ELF-1 (cell line): ENCODE results near the gene TARDBP.
"Not testable (repeated sequence)": the region's sequence is repeated elsewhere in the genome, so short reads cannot be mapped to it uniquely, and the experiment has no call there.

Source experiments
- DNase-seq: peaks from one replicate; pipeline ENCODE4 v3.0.0-alpha.2; 2016; ENCODE audit warnings: low read depth, low spot score

The TARDBP gene

GRCh38 chr1:11042995-11043874, 30.8 kb downstream of the TARDBP start:
- no peak for DNase-seq

DNA sequence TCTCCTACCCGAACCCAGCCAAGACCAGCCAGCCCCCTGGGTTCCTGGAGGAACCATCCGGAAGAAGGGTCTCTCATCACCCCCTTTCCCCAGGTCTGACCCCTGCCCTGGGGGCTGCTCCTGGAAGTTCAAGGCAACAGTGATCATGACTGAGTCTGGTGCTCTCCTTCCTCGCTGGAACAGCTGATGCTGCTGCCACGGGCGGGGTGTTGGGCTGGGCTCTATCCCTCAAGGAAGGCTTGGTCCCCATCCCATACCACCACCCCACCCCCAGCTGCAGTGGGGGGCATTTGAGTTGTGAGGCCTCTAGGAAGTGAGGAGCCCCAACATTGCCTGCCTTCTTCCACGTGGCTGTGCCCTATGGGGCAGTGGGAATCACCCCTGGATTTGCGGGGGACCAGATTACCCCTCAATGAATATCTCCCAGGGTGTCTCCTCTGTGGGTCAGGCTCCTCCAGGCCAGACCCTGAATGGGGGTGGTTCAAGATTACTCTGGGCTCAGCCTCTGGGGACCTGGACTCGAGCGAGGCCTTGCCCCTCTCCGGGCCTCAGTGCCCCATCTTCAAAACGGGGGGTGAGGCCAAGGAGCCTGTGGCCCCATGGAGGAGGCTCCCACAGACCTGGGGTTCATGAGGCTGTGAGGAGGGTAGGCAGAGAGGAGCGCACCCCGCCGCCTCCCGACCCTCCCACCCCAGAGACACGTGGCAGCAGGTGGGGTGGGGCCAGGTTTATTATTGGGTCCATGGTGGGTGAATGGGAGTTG, 31.8 kb downstream of the TARDBP start:
- no peak for DNase-seq

DNA sequence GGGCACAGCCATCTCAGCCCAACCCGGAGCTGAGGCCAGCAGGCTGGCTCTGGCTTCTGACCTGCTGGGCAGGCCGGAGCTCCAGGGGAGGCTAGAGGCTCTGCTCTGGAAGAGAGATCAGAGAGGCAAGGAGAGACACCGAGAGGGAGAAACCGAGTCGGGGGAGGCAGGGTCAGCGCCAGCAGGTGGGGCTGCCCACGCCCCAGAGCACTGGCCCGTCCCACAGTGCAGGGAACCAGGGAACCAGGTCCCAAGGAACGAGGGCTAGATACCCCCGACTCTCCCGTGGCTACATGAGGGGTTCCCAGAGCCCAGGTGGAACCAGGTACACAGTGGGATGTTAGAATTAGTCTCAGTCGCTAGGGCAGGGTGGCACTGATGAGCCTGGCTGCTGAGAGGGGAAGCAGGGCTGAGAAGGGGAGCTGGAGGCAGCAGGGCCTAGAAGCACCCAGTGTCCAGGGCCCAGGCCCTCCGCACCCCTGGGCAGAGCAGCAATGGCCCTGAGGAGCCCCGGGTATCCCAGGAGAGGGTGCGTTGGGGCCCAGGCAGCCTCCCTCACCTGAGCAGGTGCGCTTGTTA, 32.5 kb downstream of the TARDBP start:
- DNase-seq: no peak

DNA sequence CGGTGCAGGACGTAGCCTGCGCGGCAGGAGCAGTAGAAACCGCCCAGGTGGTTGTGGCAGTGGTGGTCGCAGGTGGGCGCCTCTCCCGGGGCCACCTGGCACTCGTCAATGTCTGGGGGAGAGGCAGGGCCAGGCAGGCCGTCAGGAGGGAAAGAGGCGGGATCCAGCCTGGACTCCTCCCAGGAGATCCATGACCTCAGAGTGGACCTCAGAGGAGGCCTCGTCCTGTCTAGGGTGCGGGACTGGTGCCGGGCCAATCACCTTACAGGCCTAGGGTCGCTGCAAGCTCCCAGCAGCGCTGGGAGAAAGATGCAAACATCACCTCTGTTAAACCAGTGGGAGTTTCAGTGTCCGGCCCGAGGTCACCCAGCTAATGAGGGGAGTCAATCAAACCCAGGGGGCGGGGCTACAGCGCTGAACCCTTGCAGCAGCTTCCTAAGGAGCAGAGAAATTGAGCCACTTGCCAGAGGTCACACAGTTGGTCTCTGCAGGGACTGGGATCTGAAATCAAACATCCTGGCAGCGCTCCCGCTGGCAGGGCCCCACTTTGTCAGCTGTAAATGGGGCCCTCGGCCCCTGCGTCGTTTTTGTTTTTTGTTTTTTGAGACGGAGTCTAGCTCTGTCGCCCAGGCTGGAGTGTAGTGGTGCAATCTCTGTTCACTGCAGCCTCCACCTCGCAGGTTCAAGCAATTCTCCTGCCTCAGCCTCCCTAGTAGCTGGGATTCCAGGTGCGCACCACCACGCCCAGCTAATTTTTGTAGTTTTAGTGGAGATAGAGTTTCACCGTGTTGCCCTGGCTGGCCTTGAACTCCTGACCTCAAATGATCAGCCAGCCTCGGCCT, 33.2 kb downstream of the TARDBP start:
- DNase-seq: peak; percentile 76

DNA sequence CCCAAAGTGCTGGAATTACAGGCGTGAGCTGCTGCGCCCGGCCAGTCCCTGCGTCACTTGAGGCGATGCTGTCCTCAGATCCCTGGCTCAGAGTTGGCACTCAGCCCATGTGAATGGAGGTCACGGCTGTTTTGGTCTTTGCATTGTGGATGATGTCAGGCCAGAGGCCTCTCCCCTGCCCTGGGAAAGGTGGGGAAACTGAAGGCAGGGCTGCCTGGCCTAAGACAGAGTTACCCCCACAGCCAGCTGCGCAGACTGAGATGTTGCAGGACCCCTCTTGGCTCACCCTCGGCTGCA, 33.8 kb downstream of the TARDBP start:
- DNase-seq: no peak

DNA sequence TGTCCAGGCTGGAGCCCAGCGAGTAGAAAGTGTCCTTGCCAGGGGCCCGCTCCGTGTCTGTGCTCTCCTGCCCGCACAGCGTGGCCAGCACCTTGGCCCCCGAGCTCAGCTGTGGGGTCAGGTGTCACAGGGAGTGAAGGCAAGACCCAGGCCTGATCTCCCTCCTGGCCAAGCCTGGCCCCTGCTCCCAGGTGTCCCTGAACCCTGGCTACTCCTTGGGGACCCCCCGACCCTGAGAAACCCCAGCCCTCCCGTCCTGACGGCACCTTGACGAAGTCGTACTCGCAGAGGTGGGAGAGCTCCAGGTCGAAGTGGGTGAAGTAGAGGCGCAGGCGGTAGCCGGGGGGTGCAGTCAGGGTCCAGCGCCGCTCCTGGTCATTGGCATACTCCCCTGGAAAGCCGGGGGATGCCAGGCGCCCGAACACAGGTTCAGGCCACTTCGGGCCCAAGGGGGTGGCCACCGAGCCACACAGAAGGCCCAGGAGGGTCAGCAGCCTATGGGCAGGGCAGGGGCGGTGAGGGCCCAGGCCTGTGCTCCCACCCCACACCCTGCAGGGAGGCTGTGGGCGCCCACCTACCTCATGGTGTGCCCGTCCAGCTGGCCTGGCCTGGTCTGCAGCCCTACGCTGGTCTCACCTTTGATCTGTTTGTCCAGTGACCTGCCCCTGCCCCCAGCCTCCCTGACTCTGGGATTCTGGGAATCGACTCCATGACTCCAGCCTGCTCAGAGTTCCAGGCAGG, 34.3 kb downstream of the TARDBP start, which contains the start of gene MASP2:
Gene MASP2, minus strand, starts transcription at position 615 of the 741 bp plus-strand sequence. Its CDS starts 32 bp downstream, at position 583.
- DNase-seq: no peak

GRCh38 chr1:11051121-11051520, 38.7 kb downstream of the TARDBP start:
- DNase-seq: not testable (repeated sequence)

DNA sequence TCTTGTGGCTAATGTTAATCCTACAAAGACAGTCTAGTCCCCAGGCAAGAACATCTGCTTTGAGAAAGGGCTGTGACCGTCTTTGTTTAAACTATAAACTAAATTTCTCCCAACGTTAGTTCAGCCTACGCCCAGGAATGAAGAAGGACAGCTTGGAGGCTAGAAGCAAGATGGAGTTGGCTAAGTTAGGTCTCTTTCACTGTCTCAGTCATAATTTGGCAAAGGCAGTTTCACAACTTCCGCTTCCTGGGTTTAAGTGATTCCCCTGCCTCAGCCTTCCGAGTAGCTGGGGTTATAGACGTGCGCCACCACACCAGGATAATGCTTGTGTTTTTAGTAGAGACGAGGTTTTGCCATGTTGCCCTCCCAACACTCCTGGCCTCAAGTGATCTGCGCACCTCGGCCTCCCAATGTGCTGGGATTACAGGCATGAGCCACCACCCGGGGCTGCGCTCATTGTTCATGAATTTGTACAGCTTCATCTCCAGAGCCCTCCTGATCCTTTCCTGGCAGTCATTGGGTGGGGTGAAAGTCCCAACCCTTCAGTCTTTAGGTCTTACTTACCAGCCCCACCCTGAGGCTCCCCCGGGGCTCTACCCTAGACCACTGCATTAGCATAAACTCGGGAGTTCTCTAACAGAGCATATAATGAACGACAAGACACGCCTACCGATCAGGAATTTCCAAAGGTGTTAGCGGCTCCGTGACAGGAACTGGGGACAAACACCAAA, 39.5 kb downstream of the TARDBP start:
- DNase-seq: peak; percentile 37

DNA sequence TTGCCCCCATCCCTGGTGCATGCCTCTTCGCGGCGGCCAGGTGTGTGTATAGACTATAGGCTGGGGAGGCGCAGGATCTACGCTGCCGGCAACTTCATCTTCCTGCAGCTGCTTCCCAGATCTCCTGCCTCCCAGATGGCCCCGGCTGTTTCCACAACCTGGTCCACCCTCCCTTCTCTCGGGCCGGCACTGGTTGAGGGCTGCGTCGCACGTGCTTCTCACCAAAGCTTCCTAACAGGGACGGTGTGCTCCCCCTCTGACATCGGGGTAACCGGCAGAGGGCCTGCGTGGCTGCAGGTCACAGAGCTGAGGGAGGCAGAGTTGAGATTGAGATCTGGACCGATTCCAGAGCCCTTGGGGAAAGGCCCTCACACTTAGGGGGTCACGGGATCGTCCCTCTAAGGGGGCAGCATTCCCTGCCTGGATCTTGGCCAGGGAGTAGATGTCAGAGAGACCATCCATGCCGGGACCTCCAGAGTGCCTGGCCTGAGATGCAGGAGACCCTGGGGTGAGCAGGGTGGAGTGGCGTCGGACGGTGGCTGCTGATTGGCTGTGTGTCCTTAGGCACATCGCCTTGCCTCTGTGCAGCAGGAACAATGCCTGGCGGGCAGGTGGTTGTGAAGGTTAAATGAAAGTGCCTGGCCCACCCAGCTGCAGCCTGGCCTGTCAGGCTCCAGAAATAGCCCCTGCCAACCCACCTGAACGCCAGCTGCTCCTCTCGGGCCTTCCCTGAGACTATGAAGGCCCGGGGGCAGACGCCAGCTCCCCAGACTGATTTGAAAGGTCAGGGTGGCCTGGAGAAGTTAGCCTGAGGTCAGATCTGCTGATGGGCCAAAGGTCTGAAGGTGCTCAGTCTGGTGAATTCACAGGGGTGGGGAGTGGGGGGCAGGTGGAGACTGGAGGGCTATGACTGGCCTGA, 40.6 kb downstream of the TARDBP start:
- no peak for DNase-seq

DNA sequence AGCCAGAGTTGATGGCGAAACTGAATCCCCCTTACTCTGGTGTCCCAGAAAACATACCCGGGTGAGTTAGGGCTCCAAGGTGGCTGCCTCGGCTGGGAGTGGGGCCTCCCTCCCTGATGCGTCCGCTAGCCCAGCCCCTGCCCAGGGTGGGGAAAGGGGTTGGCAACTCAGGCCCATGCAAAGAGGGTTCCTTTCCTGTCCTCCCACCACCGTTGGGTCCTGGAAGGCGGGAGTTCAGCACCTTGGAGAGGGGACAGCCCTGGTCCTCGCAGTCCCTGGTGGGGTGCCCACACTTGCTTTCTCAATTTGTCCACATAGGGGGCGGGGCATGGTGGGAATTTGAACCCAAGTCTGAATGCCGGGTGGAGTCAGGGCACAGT, 41.3 kb downstream of the TARDBP start:
- DNase-seq: peak; percentile 51

GRCh38 chr1:11054181-11054580, 41.7 kb downstream of the TARDBP start:
- DNase-seq: no peak

DNA sequence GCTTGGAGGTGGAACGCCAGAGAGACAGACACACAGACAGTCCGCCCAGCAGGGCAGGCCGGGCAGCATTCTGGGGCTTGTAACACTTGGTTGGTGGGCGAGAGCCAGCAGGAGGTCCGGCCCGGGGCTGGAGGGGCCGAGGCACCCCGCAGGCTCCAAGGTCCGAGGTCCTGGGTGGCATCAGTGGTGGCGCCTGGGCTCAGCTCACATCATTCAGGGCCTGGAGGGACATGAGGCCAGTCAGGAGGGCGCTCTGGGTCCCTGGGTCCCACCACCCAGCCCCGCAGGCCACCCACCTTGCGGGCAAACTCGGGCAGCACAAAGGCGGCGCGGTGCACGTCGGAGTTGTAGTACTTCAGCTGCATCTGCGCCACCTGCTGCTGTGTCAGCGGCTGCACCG, 42.2 kb downstream of the TARDBP start:
- no peak for DNase-seq

DNA sequence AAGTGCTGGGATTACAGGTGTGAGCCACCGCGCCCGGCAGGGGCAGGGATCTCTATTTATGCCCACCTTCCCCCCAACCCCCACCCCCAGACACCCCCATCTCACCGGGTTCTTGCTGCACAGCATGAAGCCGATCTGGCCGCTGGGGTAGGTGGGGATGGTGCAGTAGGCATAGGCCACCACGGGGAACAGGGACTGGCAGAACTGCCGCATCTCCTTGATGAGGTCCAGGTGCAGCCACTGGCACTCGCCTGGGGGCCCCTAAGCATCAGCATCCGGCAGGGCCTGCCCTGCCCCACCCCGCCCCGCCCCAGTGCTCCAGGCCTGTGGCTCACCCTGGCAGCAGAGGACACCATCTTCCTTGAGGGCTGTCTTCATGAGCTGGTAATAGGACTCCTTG, 43.2 kb downstream of the TARDBP start:
- DNase-seq: no peak

GRCh38 chr1:11056504-11056903, 44.0 kb downstream of the TARDBP start:
- DNase-seq: no peak

DNA sequence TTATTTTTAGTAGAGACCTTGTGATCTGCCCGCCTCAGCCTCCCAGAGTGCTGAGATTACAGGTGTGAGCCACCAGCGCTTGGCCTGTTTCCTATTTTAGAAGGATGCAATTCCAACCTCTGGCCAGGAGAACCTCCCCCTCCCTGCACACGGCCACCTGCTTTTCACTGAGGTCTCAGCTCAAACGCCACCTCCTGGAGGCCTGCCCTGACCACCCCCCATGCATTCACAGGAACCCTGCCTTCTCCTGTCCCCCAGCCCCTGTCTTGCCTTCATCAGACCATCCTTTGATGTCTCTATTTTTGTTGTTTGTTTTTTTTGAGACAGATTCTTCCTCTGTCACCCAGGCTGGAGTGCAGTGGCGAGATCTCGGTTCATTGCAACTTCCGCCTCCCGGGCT, 45.0 kb downstream of the TARDBP start:
- DNase-seq: no peak

DNA sequence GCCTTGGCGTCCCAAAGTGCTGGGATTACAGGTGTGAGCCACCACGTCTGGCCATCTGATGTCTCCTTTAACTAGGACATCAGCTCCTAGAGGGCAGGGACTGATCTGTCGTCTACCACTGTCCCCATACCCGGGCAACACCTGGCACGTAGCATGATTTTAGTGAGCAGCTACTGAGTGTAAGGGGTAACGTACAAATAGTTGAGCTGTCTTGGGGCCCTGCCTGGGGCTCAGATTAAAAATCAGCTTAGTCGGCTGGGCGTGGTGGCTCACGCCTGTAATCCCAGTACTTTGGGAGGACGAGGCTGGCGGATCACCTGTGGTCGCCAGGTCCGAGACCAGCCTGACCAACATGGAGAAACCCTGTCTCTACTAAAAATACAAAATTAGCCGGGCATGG, 45.6 kb downstream of the TARDBP start:
- DNase-seq: no peak

- no peak for DNase-seq
Observed at GRCh38 chr1:11058595-11059154, 46.2 kb downstream of the TARDBP start.

- no peak for DNase-seq
Observed at GRCh38 chr1:11059155-11059967, 46.9 kb downstream of the TARDBP start.
